Measurements from ENCODE around the gene IZUMO2.

DNA sequence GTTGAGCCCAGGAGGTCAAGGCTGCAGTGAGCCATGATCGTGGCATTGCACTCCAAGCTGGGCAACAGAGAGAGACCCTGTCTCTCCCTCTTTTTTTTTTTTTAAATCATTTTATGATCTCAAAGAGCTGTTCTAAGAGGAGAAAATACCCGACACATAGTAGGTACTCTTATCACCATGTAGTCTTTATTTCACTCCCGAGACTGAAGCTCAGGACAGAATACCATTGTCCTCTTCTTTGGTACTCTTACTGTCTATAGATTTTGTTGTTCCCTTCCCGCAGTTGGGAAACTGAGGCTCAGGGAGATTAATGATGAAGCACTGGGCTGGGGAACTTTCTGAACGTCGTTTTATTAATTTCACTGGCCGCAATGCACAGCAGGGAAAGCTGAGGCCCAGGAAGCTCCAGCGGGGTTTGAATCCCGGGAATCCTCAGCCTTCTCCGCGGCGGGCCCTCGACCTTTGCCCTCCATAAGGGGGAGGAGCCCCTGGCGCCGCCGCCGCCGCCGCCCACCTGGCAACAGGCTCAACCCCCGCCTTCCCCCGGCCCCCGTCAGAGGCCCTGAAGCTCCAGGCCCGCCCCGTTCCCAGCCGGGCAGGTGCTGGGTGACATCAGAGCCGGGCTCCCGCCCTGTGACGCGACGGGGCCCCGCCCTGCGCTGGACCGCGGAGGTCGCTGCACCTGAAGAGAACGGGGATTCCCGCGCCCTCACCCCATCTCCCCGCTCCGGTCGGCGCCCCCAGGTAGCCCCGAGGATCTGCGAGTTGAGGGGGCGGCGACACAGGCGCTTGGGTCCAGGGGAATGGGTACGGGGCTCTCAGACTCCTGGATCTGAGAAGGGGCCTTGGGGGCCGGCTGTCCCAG, 42.0 kb upstream of the IZUMO2 start:
- TF ChIP-seq, protein P1, sequence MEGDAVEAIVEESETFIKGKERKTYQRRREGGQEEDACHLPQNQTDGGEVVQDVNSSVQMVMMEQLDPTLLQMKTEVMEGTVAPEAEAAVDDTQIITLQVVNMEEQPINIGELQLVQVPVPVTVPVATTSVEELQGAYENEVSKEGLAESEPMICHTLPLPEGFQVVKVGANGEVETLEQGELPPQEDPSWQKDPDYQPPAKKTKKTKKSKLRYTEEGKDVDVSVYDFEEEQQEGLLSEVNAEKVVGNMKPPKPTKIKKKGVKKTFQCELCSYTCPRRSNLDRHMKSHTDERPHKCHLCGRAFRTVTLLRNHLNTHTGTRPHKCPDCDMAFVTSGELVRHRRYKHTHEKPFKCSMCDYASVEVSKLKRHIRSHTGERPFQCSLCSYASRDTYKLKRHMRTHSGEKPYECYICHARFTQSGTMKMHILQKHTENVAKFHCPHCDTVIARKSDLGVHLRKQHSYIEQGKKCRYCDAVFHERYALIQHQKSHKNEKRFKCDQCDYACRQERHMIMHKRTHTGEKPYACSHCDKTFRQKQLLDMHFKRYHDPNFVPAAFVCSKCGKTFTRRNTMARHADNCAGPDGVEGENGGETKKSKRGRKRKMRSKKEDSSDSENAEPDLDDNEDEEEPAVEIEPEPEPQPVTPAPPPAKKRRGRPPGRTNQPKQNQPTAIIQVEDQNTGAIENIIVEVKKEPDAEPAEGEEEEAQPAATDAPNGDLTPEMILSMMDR (optimal IDR thresholded peaks at IDR 0.05 in 1 of 3, IDR thresholded peaks at IDR 0.05 in 1 of 3, conservative IDR thresholded peaks at IDR 0.05 in 1 of 3; ENCODE audit: extremely low read depth in 1 of 3, insufficient read depth in 2 of 3, low read length in 3 of 3), result no peak
- TF ChIP-seq EZH2 (IDR thresholded peaks at IDR 0.05; ENCODE audit: low read length), result no peak

Data from keratinocyte (primary cell).